Endothelial cell (in vitro differentiated cells): ENCODE results near the gene MBOAT2. TPM values are rescaled to one million over a fixed set of nuclear protein-coding genes. Genes with fewer than 3 reads are reported as not detected.

Experiments
- DNase-seq: peaks from one replicate; pipeline ENCODE4 v3.0.0; 2021; ENCODE audit warnings: low spot score
- H3K27ac Mint-ChIP-seq: one replicate; pipeline ENCODE4 v1.8.0; 2021; ENCODE audit warnings: mixed read lengths, inconsistent platforms; ENCODE audit not compliant: unreplicated experiment
- H3K27me3 Mint-ChIP-seq: one replicate; pipeline ENCODE4 v1.8.0; 2021; ENCODE audit warnings: mild to moderate bottlenecking, moderate library complexity, mixed read lengths, inconsistent platforms; ENCODE audit not compliant: unreplicated experiment
- H3K36me3 Mint-ChIP-seq: one replicate; pipeline ENCODE4 v1.8.0; 2021; ENCODE audit warnings: mild to moderate bottlenecking, low read depth, mixed read lengths, inconsistent platforms; ENCODE audit not compliant: unreplicated experiment
- H3K4me1 Mint-ChIP-seq: one replicate; pipeline ENCODE4 v1.8.0; 2021; ENCODE audit warnings: mild to moderate bottlenecking, mixed read lengths, inconsistent platforms; ENCODE audit not compliant: unreplicated experiment
- H3K4me3 Mint-ChIP-seq: one replicate; pipeline ENCODE4 v1.8.0; 2021; ENCODE audit warnings: mild to moderate bottlenecking, mixed read lengths, inconsistent platforms; ENCODE audit not compliant: unreplicated experiment
- H3K9me3 Mint-ChIP-seq: one replicate; pipeline ENCODE4 v1.8.0; 2021; ENCODE audit warnings: mixed read lengths, inconsistent platforms; ENCODE audit not compliant: unreplicated experiment
- CTCF ChIP-seq: fragments of 200-600 bp; sonication (generic); IDR thresholded peaks from one replicate; pipeline ENCODE4 v1.5.0; 2021; ENCODE audit warnings: antibody characterized with exemption; ENCODE audit not compliant: unreplicated experiment
- total RNA-seq: library from RNA; stranded (reverse); fragmentation: NEBNext Ultra II Directional; extraction: Animal tissue kit (Norgen Biotek cat#: 25700); gene quantifications from one replicate; pipeline ENCODE4 v1.2.1, GENCODE V29; 2021; ENCODE audit not compliant: unreplicated experiment

The MBOAT2 gene
- total RNA-seq, 1 donor from 2014 or later: 71.6 TPM

- H3K27me3 Mint-ChIP-seq: peaks cover 2% of the 10 kb centered on the region
- H3K36me3 Mint-ChIP-seq: peaks cover 25% of the 10 kb centered on the region
- H3K4me3 Mint-ChIP-seq: peak overlapping the region; percentile 77
- DNase-seq: no peak
- H3K9me3 Mint-ChIP-seq: no peaks in the 10 kb centered on the region
- no peak overlapping the region for H3K27ac Mint-ChIP-seq
- peaks cover 53% of the 10 kb centered on the region for H3K4me1 Mint-ChIP-seq
- TF ChIP-seq CTCF: no peak
Measured at GRCh38 chr2:8893978-8894820, 109.3 kb downstream of the MBOAT2 start.

- peaks cover 25% of the 10 kb centered on the region for H3K36me3 Mint-ChIP-seq
- H3K4me1 Mint-ChIP-seq: peaks cover 53% of the 10 kb centered on the region
- H3K4me3 Mint-ChIP-seq: no peak overlapping the region
- peak overlapping the region; percentile 54 for H3K27ac Mint-ChIP-seq
- H3K9me3 Mint-ChIP-seq: no peaks in the 10 kb centered on the region
- TF ChIP-seq CTCF: no peak
- H3K27me3 Mint-ChIP-seq: peaks cover 2% of the 10 kb centered on the region
- DNase-seq: no peak
Measured at GRCh38 chr2:8893474-8893873, 110.0 kb downstream of the MBOAT2 start.

GRCh38 chr2:8892111-8892510 is 111.4 kb downstream of the MBOAT2 start:
- H3K27me3 Mint-ChIP-seq: peaks cover 2% of the 10 kb centered on the region

GRCh38 chr2:8889978-8890377 is 113.5 kb downstream of the MBOAT2 start:
- no peak for DNase-seq
- peaks cover 12% of the 10 kb centered on the region for H3K36me3 Mint-ChIP-seq
- H3K27me3 Mint-ChIP-seq: peaks cover 2% of the 10 kb centered on the region
- H3K9me3 Mint-ChIP-seq: no peaks in the 10 kb centered on the region
- TF ChIP-seq CTCF: no peak
- H3K4me3 Mint-ChIP-seq: no peak overlapping the region
- no peak overlapping the region for H3K27ac Mint-ChIP-seq
- peaks cover 39% of the 10 kb centered on the region for H3K4me1 Mint-ChIP-seq

More at GRCh38 chr2:8892111-8892510, 111.4 kb downstream of the MBOAT2 start:
- TF ChIP-seq CTCF: no peak
- H3K9me3 Mint-ChIP-seq: no peaks in the 10 kb centered on the region
- DNase-seq: no peak
- H3K36me3 Mint-ChIP-seq: peaks cover 25% of the 10 kb centered on the region
- peak overlapping the region; percentile 58 for H3K27ac Mint-ChIP-seq
- H3K4me3 Mint-ChIP-seq: no peak overlapping the region
- peaks cover 45% of the 10 kb centered on the region for H3K4me1 Mint-ChIP-seq

- Mint-ChIP-seq H3K36me3 (peaks cover 4% of the 10 kb centered on the region), H3K27ac (no peak overlapping the region), H3K4me1 (peaks cover 35% of the 10 kb centered on the region), H3K9me3 (no peaks in the 10 kb centered on the region), H3K27me3 (no peaks in the 10 kb centered on the region), H3K4me3 (no peak overlapping the region)
- no peak for DNase-seq
- no peak for TF ChIP-seq CTCF
Measured at GRCh38 chr2:8888963-8889362, 114.5 kb downstream of the MBOAT2 start.
